Measurements from ENCODE around the gene KCNJ14. TPM values are rescaled to one million over a fixed set of nuclear protein-coding genes. Genes with fewer than 3 reads are reported as not detected.

The KCNJ14 gene
- total RNA-seq, 1 experiment from 2014 or later: 3.6 TPM

DNA sequence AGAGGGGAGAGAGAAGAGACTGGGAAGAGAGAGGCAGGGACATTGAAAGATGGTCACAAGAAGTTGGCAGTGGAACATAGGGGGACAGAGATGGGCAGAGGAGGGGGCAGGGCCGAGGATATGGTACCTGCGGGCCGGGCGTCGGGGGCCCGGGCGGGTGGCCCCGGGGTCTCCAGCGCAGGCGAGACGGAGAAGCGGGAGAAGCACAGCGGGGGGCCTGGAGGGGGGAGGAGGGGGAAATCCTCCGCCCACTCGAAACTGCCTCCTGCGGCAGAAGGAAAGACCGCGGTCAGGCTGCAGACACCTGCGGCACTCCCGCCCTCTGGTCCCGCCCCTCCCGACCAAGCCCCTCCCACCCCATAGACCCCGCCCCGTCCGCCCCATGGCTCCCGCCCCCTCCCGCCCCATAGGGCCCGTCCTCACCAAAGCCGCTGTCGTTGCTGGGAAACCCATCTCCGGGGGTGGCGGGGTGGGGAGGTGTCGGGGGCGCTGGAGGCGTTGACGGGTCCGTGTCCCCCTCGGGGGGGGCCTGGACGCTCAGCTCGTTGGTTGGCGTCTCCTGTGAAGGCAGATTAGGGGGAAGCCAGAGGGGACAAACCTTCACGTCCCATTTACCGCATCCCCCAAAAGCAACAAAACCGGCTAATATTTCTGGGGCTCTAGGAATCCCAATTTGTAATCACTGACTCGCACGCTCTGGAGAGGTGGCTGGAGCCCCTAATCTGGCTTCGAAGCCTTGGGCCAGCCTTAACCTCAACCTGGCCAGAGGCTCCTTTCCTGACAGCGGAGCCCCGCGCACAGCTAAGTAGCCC lies 35.8 kb downstream of the KCNJ14 start:
- no TSS peak for BruUV-seq (replicated peaks)
- CTCF ChIA-PET: interaction anchor here (1.8 kb wide), 1 partner anchor 98 kb away, joined by 13 read pairs; no protein-coding TSS in a partner anchor

GRCh38 chr19:48491793-48492123 lies 36.4 kb downstream of the KCNJ14 start:
- no peaks in the 10 kb centered on the region for H3K27me3 Mint-ChIP-seq (ENCODE audit: insufficient read depth, unreplicated experiment)
- H3K9me3 Mint-ChIP-seq (ENCODE audit: unreplicated experiment): no peaks in the 10 kb centered on the region
- TF ChIP-seq, protein P1, sequence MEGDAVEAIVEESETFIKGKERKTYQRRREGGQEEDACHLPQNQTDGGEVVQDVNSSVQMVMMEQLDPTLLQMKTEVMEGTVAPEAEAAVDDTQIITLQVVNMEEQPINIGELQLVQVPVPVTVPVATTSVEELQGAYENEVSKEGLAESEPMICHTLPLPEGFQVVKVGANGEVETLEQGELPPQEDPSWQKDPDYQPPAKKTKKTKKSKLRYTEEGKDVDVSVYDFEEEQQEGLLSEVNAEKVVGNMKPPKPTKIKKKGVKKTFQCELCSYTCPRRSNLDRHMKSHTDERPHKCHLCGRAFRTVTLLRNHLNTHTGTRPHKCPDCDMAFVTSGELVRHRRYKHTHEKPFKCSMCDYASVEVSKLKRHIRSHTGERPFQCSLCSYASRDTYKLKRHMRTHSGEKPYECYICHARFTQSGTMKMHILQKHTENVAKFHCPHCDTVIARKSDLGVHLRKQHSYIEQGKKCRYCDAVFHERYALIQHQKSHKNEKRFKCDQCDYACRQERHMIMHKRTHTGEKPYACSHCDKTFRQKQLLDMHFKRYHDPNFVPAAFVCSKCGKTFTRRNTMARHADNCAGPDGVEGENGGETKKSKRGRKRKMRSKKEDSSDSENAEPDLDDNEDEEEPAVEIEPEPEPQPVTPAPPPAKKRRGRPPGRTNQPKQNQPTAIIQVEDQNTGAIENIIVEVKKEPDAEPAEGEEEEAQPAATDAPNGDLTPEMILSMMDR (IDR thresholded peaks at IDR 0.05; ENCODE audit: insufficient read depth in 1 of 2, low read depth in 1 of 2, low read length in 1 of 2, severe bottlenecking in 1 of 2, unreplicated experiment in 1 of 2): no peak
- no peaks in the 10 kb centered on the region for H3K27me3 ChIP-seq (replicated peaks; ENCODE audit: control insufficient read depth, insufficient read depth, low read length)
- peaks cover 28% of the 10 kb centered on the region for H3K4me1 ChIP-seq
- ChIA-PET CTCF (no interaction called here), POLR2A (no interaction called here)
- no peak overlapping the region for H3K4me3 ChIP-seq (ENCODE audit: low read depth, low read length)
- no peak for DNase-seq
- H3K9me3 ChIP-seq: no peaks in the 10 kb centered on the region
- H3K36me3 Mint-ChIP-seq (ENCODE audit: insufficient read depth, unreplicated experiment): peaks cover 55% of the 10 kb centered on the region
- H3K4me3 Mint-ChIP-seq (ENCODE audit: unreplicated experiment): peak overlapping the region; percentile 14
- no peaks in the 10 kb centered on the region for H3K36me3 ChIP-seq (ENCODE audit: control insufficient read depth, insufficient read depth, low read length)
- intact Hi-C loops (cut with micrococcal nuclease; ENCODE audit: unreplicated experiment): loop anchor here (2.0 kb wide), 1 partner anchor 47 kb away; the partner anchor contains the start of gene GRWD1
- H3K4me1 Mint-ChIP-seq (ENCODE audit: low read depth, unreplicated experiment): peaks cover 40% of the 10 kb centered on the region
- no TSS peak for BruUV-seq (replicated peaks)
- peak overlapping the region; percentile 81 for H3K27ac Mint-ChIP-seq (ENCODE audit: unreplicated experiment)

More for the DNA sequence above, 35.8 kb downstream of the KCNJ14 start:
- H3K4me3 Mint-ChIP-seq (ENCODE audit: unreplicated experiment): no peak overlapping the region
- TF ChIP-seq, protein P1 (IDR thresholded peaks at IDR 0.05; ENCODE audit: insufficient read depth in 1 of 2, low read depth in 1 of 2, low read length in 1 of 2, severe bottlenecking in 1 of 2, unreplicated experiment in 1 of 2): no peak
- H3K27me3 Mint-ChIP-seq (ENCODE audit: insufficient read depth, unreplicated experiment): no peaks in the 10 kb centered on the region
- Histone ChIP-seq H3K36me3 (ENCODE audit: control insufficient read depth, insufficient read depth, low read length) (no peaks in the 10 kb centered on the region), H3K4me3 (ENCODE audit: low read depth, low read length) (no peak overlapping the region), H3K4me1 (peaks cover 28% of the 10 kb centered on the region), H3K27me3 (replicated peaks; ENCODE audit: control insufficient read depth, insufficient read depth, low read length) (no peaks in the 10 kb centered on the region), H3K9me3 (no peaks in the 10 kb centered on the region)
- DNase-seq: no peak
- H3K36me3 Mint-ChIP-seq (ENCODE audit: insufficient read depth, unreplicated experiment): peaks cover 55% of the 10 kb centered on the region
- intact Hi-C loops (cut with micrococcal nuclease; ENCODE audit: unreplicated experiment): no loop called here
- H3K27ac Mint-ChIP-seq (ENCODE audit: unreplicated experiment): peak overlapping the region; percentile 81
- peaks cover 45% of the 10 kb centered on the region for H3K4me1 Mint-ChIP-seq (ENCODE audit: low read depth, unreplicated experiment)
- POLR2A ChIA-PET: no interaction called here
- no peaks in the 10 kb centered on the region for H3K9me3 Mint-ChIP-seq (ENCODE audit: unreplicated experiment)

DNA sequence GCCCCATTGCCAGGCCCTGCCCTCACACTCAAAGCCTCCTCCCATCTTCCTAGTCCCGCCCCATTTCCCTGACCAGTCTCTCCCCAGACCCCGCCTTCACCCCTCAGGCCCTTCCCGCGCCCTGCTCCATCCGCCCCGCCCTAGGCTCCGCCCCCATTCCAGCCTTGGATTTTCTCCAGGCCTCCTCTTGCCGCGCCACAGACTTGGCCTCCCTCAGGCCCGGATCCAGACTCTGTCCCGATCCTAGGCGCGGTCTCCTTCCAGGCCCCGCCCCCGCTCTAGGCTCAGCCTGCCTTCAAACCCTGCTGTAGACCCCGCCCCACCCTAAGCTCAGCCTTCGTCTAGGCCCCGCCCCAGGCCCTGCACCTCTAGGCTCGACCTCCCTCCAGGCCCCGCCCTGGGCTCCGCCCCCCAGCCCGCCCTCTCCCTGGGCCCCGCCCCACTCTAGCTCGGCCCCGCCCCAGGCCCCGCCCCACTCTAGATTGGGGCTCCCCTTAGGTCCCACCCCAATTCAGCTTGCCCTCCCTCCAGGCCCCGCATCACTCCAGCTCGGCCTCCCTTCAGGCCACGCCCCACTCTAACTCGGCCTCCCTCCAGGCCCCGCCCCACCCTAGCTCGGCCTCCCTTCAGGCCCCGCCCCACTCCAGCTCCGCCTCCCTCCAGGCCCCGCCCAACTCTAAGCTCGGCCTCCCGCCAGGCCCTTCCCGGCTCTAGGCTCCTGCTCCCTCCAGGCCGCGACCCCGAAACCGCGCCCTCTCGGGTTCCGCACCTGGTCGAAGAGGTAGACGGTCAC lies 37.7 kb downstream of the KCNJ14 start:
- no peaks in the 10 kb centered on the region for H3K9me3 ChIP-seq
- DNase-seq: peak; percentile 97 to 99
- CTCF ChIA-PET: interaction anchor here (0.6 to 1.9 kb wide), 20 partner anchors 9 to 171 kb away, joined by 3 to 47 read pairs (median 6); partner anchors contain the start of genes GRWD1, KDELR1, SYNGR4 and TMEM143
- Mint-ChIP-seq H3K9me3 (ENCODE audit: unreplicated experiment) (no peaks in the 10 kb centered on the region), H3K36me3 (ENCODE audit: insufficient read depth, unreplicated experiment) (peaks cover 63% of the 10 kb centered on the region), H3K4me3 (ENCODE audit: unreplicated experiment) (peak overlapping the region; percentile 64), H3K27me3 (ENCODE audit: insufficient read depth, unreplicated experiment) (no peaks in the 10 kb centered on the region), H3K27ac (ENCODE audit: unreplicated experiment) (peak overlapping the region; percentile 81), H3K4me1 (ENCODE audit: low read depth, unreplicated experiment) (peaks cover 38% of the 10 kb centered on the region)
- POLR2A ChIA-PET: interaction anchor here (0.5 to 1.7 kb wide), 26 partner anchors 9 to 1219 kb away, joined by 3 to 22 read pairs (median 4); partner anchors contain the start of genes KDELR1, RPL18, SPHK2 and SYNGR4
- H3K36me3 ChIP-seq (ENCODE audit: control insufficient read depth, insufficient read depth, low read length): no peaks in the 10 kb centered on the region; the same call in 1 of the 2 replicates
- peaks cover 18% of the 10 kb centered on the region for H3K4me1 ChIP-seq
- peak overlapping the region; percentile 77 for H3K4me3 ChIP-seq (ENCODE audit: low read depth, low read length)
- intact Hi-C loops (cut with micrococcal nuclease; ENCODE audit: unreplicated experiment): loop anchor here (1.0 to 2.0 kb wide), 4 partner anchors 9 to 91 kb away; partner anchors contain the start of genes CYTH2 and GRWD1
- no peaks in the 10 kb centered on the region for H3K27me3 ChIP-seq (replicated peaks; ENCODE audit: control insufficient read depth, insufficient read depth, low read length)
- BruUV-seq (replicated peaks): no TSS peak
- TF ChIP-seq, protein P1 (IDR thresholded peaks at IDR 0.05; ENCODE audit: insufficient read depth in 1 of 2, low read depth in 1 of 2, low read length in 1 of 2, severe bottlenecking in 1 of 2, unreplicated experiment in 1 of 2): no peak
